ENCODE measurements around the gene SPTBN1. TPM values are rescaled to one million over a fixed set of nuclear protein-coding genes. Genes with fewer than 3 reads are reported as not detected.

The SPTBN1 gene
- total and polyA plus RNA-seq, 2 experiments from 2014 or later = 58.1 to 204 TPM

- H3K9me2 ChIP-seq (ENCODE audit: insufficient read depth) = no peaks in the 10 kb centered on the region
- no peak overlapping the region for H3K4me2 ChIP-seq
- no peaks in the 10 kb centered on the region for H3K36me3 ChIP-seq (ENCODE audit: insufficient read depth)
- Mint-ChIP-seq H3K9me3 (no peaks in the 10 kb centered on the region), H3K36me3 (ENCODE audit: low read depth) (no peaks in the 10 kb centered on the region), H3K4me3 (peak overlapping the region; percentile 45; the same call in 1 of the 3 replicates), H3K4me1 (peaks cover 6% of the 10 kb centered on the region; the same call in 2 of the 3 replicates), H3K27ac (no peak overlapping the region), H3K27me3 (ENCODE audit: insufficient read depth, low read depth, poor library complexity) (peaks cover 4% of the 10 kb centered on the region)
- H3K4me3 ChIP-seq = no peak overlapping the region
- H2AFZ ChIP-seq = peak overlapping the region; percentile 100; the same call in 1 of the 2 replicates
- H3F3A ChIP-seq (replicated peaks; ENCODE audit: low read depth) = no peaks in the 10 kb centered on the region
- no peaks in the 10 kb centered on the region for H3K79me2 ChIP-seq (replicated peaks; ENCODE audit: insufficient read depth)
- no peaks in the 10 kb centered on the region for H4K20me1 ChIP-seq (replicated peaks; ENCODE audit: insufficient read depth)
- no peak for TF ChIP-seq STAT1 (IDR thresholded peaks at IDR 0.05; ENCODE audit: unreplicated experiment)
- TF ChIP-seq CREB1 (CRISPR knock-in tag; IDR thresholded peaks at IDR 0.05; ENCODE audit: low read depth) = no peak
- TF ChIP-seq POLR2AphosphoS5 (IDR thresholded peaks at IDR 0.05; ENCODE audit: low read depth) = no peak
- no peak for TF ChIP-seq ZNF331 (CRISPR knock-in tag; IDR thresholded peaks at IDR 0.05; ENCODE audit: low read depth)
- TF ChIP-seq JUNB (IDR thresholded peaks at IDR 0.05; ENCODE audit: unreplicated experiment) = no peak
- no peak for TF ChIP-seq ETS1 (IDR thresholded peaks at IDR 0.05)
- no peak for TF ChIP-seq CTCF (conservative IDR thresholded peaks at IDR 0.05; ENCODE audit: low read depth in 2 of 2)
- TF ChIP-seq EZH2phosphoT487 (IDR thresholded peaks at IDR 0.05; ENCODE audit: unreplicated experiment) = no peak
- TF ChIP-seq NANOG (IDR thresholded peaks at IDR 0.05; ENCODE audit: borderline replicate concordance) = no peak
- no peak for TF ChIP-seq ZNF114 (CRISPR knock-in tag; IDR thresholded peaks at IDR 0.05)
- no peak for TF ChIP-seq ZNF462 (CRISPR knock-in tag; IDR thresholded peaks at IDR 0.05)
- TF ChIP-seq EZH2 (IDR thresholded peaks at IDR 0.05; ENCODE audit: low read depth, unreplicated experiment) = no peak
- peaks cover 16% of the 10 kb centered on the region; the same call in 1 of the 2 replicates for H3K27me3 ChIP-seq (ENCODE audit: insufficient read depth)
- no peak overlapping the region for H3K27ac ChIP-seq (ENCODE audit: low read depth)
- H3K4me1 ChIP-seq (ENCODE audit: insufficient read depth) = no peaks in the 10 kb centered on the region
- ATAC-seq (no peak), DNase-seq (ENCODE audit: low spot score) (no peak)
Observed at GRCh38 chr2:54710216-54710615, 254.1 kb downstream of the SPTBN1 start.

All from GM23338 (cell line).